A549 (cell line): Measurements from ENCODE around the gene THTPA. TPM values are rescaled to one million over a fixed set of nuclear protein-coding genes. Genes with fewer than 3 reads are reported as not detected.
A peak's percentile ranks its signal among the peaks of the same experiment; 100 is the strongest.

Source experiments
- ATAC-seq, 2 experiments: fragments of 200-7000 bp in 1 of 2; fragments of >200 bp in 1 of 2; cut with Nextera tagmentation in 1 of 2; cut with Tn5 transposase in 1 of 2; 3 replicates each; pipeline versions ENCODE4 v1.8.0 to v1.9.1; 2018 to 2020; ENCODE audit warnings: mild to moderate bottlenecking in 1 of 2, moderate library complexity in 1 of 2
- CTCF ChIA-PET: fragments of 300-600 bp; sonication (Branson Sonifier 250); formaldehyde crosslinking; extraction: SDS; loops from one replicate; lab custom pipeline; 2021; ENCODE audit warnings: antibody characterized with exemption, inconsistent platforms; lab: Yijun Ruan, JAX
- POLR2A ChIA-PET: fragments of 350-600 bp; formaldehyde crosslinking; extraction: SDS; loops from one replicate; lab custom pipeline; 2021; ENCODE audit warnings: antibody characterized with exemption, inconsistent platforms; lab: Yijun Ruan, JAX
- DNase-seq, 2 experiments: peaks; one replicate each; pipeline versions ENCODE4 v3.0.0 to v3.0.0-alpha.2; 2011 to 2016; ENCODE audit warnings: low read depth in 1 of 2, low spot score in 1 of 2
- FAIRE-seq: peaks from 2 replicates; lab custom pipeline; 2011; peaks lifted over from hg19 to GRCh38; lab: Jason Lieb, UNC
- H3K27ac ChIP-seq, 2 experiments: fragments of >200 bp; sonication (Bioruptor Twin); formaldehyde crosslinking; 3 replicates each; pipeline ENCODE4 v1.5.1; 2016 to 2017
- H3K4me1 ChIP-seq: fragments of >200 bp; sonication (Bioruptor Twin); formaldehyde crosslinking; 3 replicates; pipeline ENCODE4 v1.6.1; 2016
- H3K4me2 ChIP-seq: fragments of >200 bp; sonication (Bioruptor Twin); formaldehyde crosslinking; 3 replicates; pipeline ENCODE4 v1.6.1; 2016
- H3K4me3 ChIP-seq: fragments of >200 bp; sonication (Bioruptor Twin); formaldehyde crosslinking; 3 replicates; pipeline ENCODE4 v1.5.1; 2016
- H3K9me3 ChIP-seq: fragments of >200 bp; sonication (Bioruptor Twin); formaldehyde crosslinking; 3 replicates; pipeline ENCODE4 v1.6.1; 2016
- ATOH8 ChIP-seq: fragments of 250-450 bp; sonication (Bioruptor Pico); IDR thresholded peaks from 2 replicates; pipeline ENCODE4 v1.5.0; 2020; ENCODE audit warnings: low read depth, mild to moderate bottlenecking, moderate library complexity
- BHLHE40 ChIP-seq: IDR thresholded peaks from 2 replicates; pipeline ENCODE4 v1.6.1; 2012; ENCODE audit warnings: low read depth, low read length, inconsistent platforms
- CTCF ChIP-seq: fragments of >200 bp; sonication (Bioruptor Twin); formaldehyde crosslinking; IDR thresholded peaks from 3 replicates; pipeline ENCODE4 v1.5.1; 2016
- EHF ChIP-seq: fragments of 250-450 bp; sonication (Bioruptor Pico); IDR thresholded peaks from 2 replicates; pipeline ENCODE4 v1.5.0; 2020; ENCODE audit warnings: mild to moderate bottlenecking
- FOSB ChIP-seq: fragments of 250-450 bp; sonication (Bioruptor Pico); IDR thresholded peaks from 2 replicates; pipeline ENCODE4 v1.5.0; 2020; ENCODE audit warnings: mild to moderate bottlenecking, moderate library complexity
- FOSL2 ChIP-seq, 2 experiments: fragments of 450-650 bp in 1 of 2; fragments of >200 bp in 1 of 2; sonication (Bioruptor Twin) in 1 of 2; formaldehyde crosslinking; IDR thresholded peaks; 2 replicates each; pipeline versions ENCODE4 v1.5.0 to v1.6.1; 2016 to 2020; ENCODE audit warnings: mild to moderate bottlenecking in 1 of 2, moderate library complexity in 1 of 2
- HES2 ChIP-seq: fragments of >200 bp; sonication (Bioruptor Twin); formaldehyde crosslinking; IDR thresholded peaks from 2 replicates; pipeline ENCODE4 v1.6.1; 2016
- JUN ChIP-seq, 2 experiments: fragments of >200 bp; sonication (Bioruptor Twin); formaldehyde crosslinking; IDR thresholded peaks; 2 replicates in 1 of 2; 3 replicates in 1 of 2; pipeline ENCODE4 v1.6.1; 2016 to 2017
- KDM1A ChIP-seq: fragments of 200-600 bp; sonication (generic); IDR thresholded peaks from 2 replicates; pipeline ENCODE4 v1.6.1; 2016; ENCODE audit warnings: low read depth, mild to moderate bottlenecking
- NFE2L2 ChIP-seq: fragments of 150-350 bp; conservative IDR thresholded peaks from 2 replicates; pipeline ENCODE4 v1.6.1; 2014; ENCODE audit warnings: low read length
- NPAS2 ChIP-seq: fragments of 250-450 bp; sonication (Bioruptor Pico); IDR thresholded peaks from 2 replicates; pipeline ENCODE4 v1.8.0; 2022; ENCODE audit warnings: mild to moderate bottlenecking, moderate library complexity, borderline replicate concordance
- PHF8 ChIP-seq: fragments of 200-600 bp; sonication (generic); IDR thresholded peaks from 2 replicates; pipeline ENCODE4 v1.6.1; 2016; ENCODE audit warnings: low read depth, mild to moderate bottlenecking, antibody characterized with exemption, moderate library complexity, borderline replicate concordance
- POLR2A ChIP-seq: IDR thresholded peaks from 2 replicates; pipeline ENCODE4 v1.6.1; 2012; ENCODE audit warnings: mild to moderate bottlenecking, low read length
- POLR2AphosphoS2 ChIP-seq: conservative IDR thresholded peaks from 2 replicates; pipeline ENCODE4 v1.6.1; 2012; ENCODE audit warnings: low read length, improper control_type of control experiment, inconsistent platforms
- SMC3 ChIP-seq: fragments of >200 bp; sonication (Bioruptor Twin); formaldehyde crosslinking; IDR thresholded peaks from 3 replicates; pipeline ENCODE4 v1.6.1; 2018; ENCODE audit warnings: inconsistent platforms
- TFCP2L1 ChIP-seq: fragments of 250-450 bp; sonication (Bioruptor Pico); IDR thresholded peaks from 2 replicates; pipeline ENCODE4 v1.5.0; 2021; ENCODE audit warnings: mild to moderate bottlenecking
- ZC3H11A ChIP-seq: fragments of 450-650 bp; IDR thresholded peaks from 2 replicates; pipeline ENCODE4 v1.6.1; 2014; ENCODE audit warnings: antibody characterized with exemption, mild to moderate bottlenecking
- ZSCAN20 ChIP-seq: fragments of 250-450 bp; sonication (Bioruptor Pico); IDR thresholded peaks from 2 replicates; pipeline ENCODE4 v1.8.0; 2022; ENCODE audit warnings: mild to moderate bottlenecking, moderate library complexity
- WGBS: methylation state at CpG from one replicate; pipeline ENCODE4 v1.1.6; 2017; ENCODE audit errors: missing lambda C conversion rate; 5-methylcytosine and 5-hydroxymethylcytosine counted together
- polyA plus RNA-seq, 4 experiments: library from polyadenylated mRNA; depleted of rRNA in 3 of 4; stranded (reverse); fragments of >200 nt; fragmentation: RNase III in 1 of 4; extraction: RNeasy Plus Mini Kit Qiagen cat#74134 plus additional on column Dnase treatment in 1 of 4; gene quantifications; 2 replicates in 3 of 4; 3 replicates in 1 of 4; pipeline ENCODE4 v1.2.3, GENCODE V29; 2011 to 2017
- TF ChIP-seq, protein P1 (sequence below): IDR thresholded peaks from 2 replicates; pipeline ENCODE4 v1.6.1; 2012; ENCODE audit warnings: low read depth, borderline replicate concordance
- TF ChIP-seq, protein P2 (sequence below): IDR thresholded peaks from 2 replicates; pipeline ENCODE4 v1.6.1; 2012
- TF ChIP-seq, protein P3 (sequence below): fragments of 450-650 bp; IDR thresholded peaks from 2 replicates; pipeline ENCODE4 v1.6.1; 2014; ENCODE audit warnings: antibody characterized with exemption
- TF ChIP-seq, protein P4 (sequence below): fragments of >200 bp; sonication (Bioruptor Twin); formaldehyde crosslinking; IDR thresholded peaks from 3 replicates; pipeline ENCODE4 v1.6.1; 2016
- TF ChIP-seq, protein P5 (sequence below): IDR thresholded peaks from 2 replicates; pipeline ENCODE4 v1.6.1; 2012

The THTPA gene
- polyA plus RNA-seq, 2 of the 4 experiments (the other 2 are of a cell fraction), result 8.1 to 23.9 TPM

GRCh38 chr14:23567186-23568020 lies 11.3 kb downstream of the THTPA start, which contains the start of gene AP1G2:
TSS of gene AP1G2 (minus strand) at chr14:23567791. CDS start at chr14:23567314, 477 bp downstream.
- TF ChIP-seq JUN (IDR thresholded peaks at IDR 0.05) (peak; percentile 83 to 90), EHF (no peak), POLR2A (peak; percentile 92), FOSB (no peak), TFCP2L1 (0 out of 2 replicates have a peak, but pooled peaks have one; percentile 7), NFE2L2 (no peak), CTCF (0 out of 3 replicates have a peak, but pooled peaks have one; percentile 2), PHF8 (peak; percentile 87; the same call in 1 of the 2 replicates), HES2 (no peak), ZC3H11A (no peak)
- TF ChIP-seq, protein P1, sequence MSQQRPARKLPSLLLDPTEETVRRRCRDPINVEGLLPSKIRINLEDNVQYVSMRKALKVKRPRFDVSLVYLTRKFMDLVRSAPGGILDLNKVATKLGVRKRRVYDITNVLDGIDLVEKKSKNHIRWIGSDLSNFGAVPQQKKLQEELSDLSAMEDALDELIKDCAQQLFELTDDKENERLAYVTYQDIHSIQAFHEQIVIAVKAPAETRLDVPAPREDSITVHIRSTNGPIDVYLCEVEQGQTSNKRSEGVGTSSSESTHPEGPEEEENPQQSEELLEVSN, result 0 out of 2 replicates have a peak, but pooled peaks have one; percentile 40
- TF ChIP-seq, protein P2, sequence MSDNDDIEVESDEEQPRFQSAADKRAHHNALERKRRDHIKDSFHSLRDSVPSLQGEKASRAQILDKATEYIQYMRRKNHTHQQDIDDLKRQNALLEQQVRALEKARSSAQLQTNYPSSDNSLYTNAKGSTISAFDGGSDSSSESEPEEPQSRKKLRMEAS, result peak; percentile 85
- TF ChIP-seq, protein P3, sequence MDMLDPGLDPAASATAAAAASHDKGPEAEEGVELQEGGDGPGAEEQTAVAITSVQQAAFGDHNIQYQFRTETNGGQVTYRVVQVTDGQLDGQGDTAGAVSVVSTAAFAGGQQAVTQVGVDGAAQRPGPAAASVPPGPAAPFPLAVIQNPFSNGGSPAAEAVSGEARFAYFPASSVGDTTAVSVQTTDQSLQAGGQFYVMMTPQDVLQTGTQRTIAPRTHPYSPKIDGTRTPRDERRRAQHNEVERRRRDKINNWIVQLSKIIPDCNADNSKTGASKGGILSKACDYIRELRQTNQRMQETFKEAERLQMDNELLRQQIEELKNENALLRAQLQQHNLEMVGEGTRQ, result 0 out of 2 replicates have a peak, but pooled peaks have one; percentile 20
- TF ChIP-seq, protein P4, sequence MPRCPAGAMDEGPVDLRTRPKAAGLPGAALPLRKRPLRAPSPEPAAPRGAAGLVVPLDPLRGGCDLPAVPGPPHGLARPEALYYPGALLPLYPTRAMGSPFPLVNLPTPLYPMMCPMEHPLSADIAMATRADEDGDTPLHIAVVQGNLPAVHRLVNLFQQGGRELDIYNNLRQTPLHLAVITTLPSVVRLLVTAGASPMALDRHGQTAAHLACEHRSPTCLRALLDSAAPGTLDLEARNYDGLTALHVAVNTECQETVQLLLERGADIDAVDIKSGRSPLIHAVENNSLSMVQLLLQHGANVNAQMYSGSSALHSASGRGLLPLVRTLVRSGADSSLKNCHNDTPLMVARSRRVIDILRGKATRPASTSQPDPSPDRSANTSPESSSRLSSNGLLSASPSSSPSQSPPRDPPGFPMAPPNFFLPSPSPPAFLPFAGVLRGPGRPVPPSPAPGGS, result peak; percentile 88; the same call in 2 of the 3 replicates
- Histone ChIP-seq H3K9me3 (no peaks in the 10 kb centered on the region), H3K4me3 (peak within 1 kb of the TSS; percentile 62), H3K4me2 (peak within 1 kb of the TSS; percentile 85), H3K4me1 (peaks cover 20% of the 10 kb centered on the region), H3K27ac (peak within 1 kb of the TSS; percentile 90 to 97)
- peak; percentile 84 to 91 for DNase-seq
- POLR2A ChIA-PET, result interaction anchor here (1.0 to 1.3 kb wide), 4 partner anchors 9 to 246 kb away, joined by 3 to 7 read pairs (median 5); partner anchors contain the start of gene PABPN1
- CTCF ChIA-PET, result interaction anchor here (1.1 to 19.0 kb wide), 4 partner anchors 11 to 91 kb away, joined by 4 to 553 read pairs (median 4); partner anchors contain the start of genes JPH4, NGDN and ZFHX2
- ATAC-seq, result peak; percentile 76 to 92
- FAIRE-seq, result no peak
- under 1% methylated on average over 47 of the region's 53 CpGs for WGBS

GRCh38 chr14:23568021-23568599 lies 12.0 kb downstream of the THTPA start:
- Histone ChIP-seq H3K4me2 (peak overlapping the region; percentile 85), H3K4me1 (peaks cover 20% of the 10 kb centered on the region), H3K4me3 (peak overlapping the region; percentile 62), H3K9me3 (no peaks in the 10 kb centered on the region), H3K27ac (peak overlapping the region; percentile 90 to 97)
- FAIRE-seq (no peak), ATAC-seq (no peak), DNase-seq (no peak)
- ChIA-PET CTCF (interaction anchor here (1.5 to 19.0 kb wide), 3 partner anchors 10 to 91 kb away, joined by 4 to 553 read pairs (median 11); partner anchors contain the start of genes JPH4 and NGDN), POLR2A (interaction anchor here (1.1 kb wide), 1 partner anchor 10 kb away, joined by 6 read pairs; no protein-coding TSS in a partner anchor)
- WGBS, result 75% methylated on average over 2 of the region's 2 CpGs
- TF ChIP-seq KDM1A (no peak), EHF (no peak), ATOH8 (CRISPR knock-in tag) (no peak), ZSCAN20 (CRISPR knock-in tag) (no peak), POLR2AphosphoS2 (no peak), POLR2A (no peak), SMC3 (no peak), HES2 (no peak), BHLHE40 (no peak), NPAS2 (no peak), FOSL2 (IDR thresholded peaks at IDR 0.05) (no peak), FOSL2 (CRISPR knock-in tag; IDR thresholded peaks at IDR 0.05) (no peak)
- TF ChIP-seq, protein P5, sequence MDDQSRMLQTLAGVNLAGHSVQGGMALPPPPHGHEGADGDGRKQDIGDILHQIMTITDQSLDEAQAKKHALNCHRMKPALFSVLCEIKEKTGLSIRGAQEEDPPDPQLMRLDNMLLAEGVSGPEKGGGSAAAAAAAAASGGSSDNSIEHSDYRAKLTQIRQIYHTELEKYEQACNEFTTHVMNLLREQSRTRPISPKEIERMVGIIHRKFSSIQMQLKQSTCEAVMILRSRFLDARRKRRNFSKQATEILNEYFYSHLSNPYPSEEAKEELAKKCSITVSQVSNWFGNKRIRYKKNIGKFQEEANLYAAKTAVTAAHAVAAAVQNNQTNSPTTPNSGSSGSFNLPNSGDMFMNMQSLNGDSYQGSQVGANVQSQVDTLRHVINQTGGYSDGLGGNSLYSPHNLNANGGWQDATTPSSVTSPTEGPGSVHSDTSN, result no peak
